ENCODE data around the gene IL1RAP.

GRCh38 chr3:190595807-190596206, 81.9 kb downstream of the IL1RAP start:
- TF ChIP-seq TBP (optimal IDR thresholded peaks at IDR 0.05; ENCODE audit: low read depth, low read length) (no peak), HSF4 (CRISPR knock-in tag; IDR thresholded peaks at IDR 0.05; ENCODE audit: borderline replicate concordance) (no peak), SMAD1 (IDR thresholded peaks at IDR 0.05; ENCODE audit: low read depth, low read length, partially characterized antibody) (no peak), POLR2A (conservative IDR thresholded peaks at IDR 0.05) (no peak), RBBP5 (IDR thresholded peaks at IDR 0.05; ENCODE audit: borderline replicate concordance, insufficient read depth, low read length, poor library complexity, severe bottlenecking) (no peak), SP1 (CRISPR knock-in tag; IDR thresholded peaks at IDR 0.05) (no peak), FOSL1 (tag; conservative IDR thresholded peaks at IDR 0.05) (no peak), CEBPB (tag; IDR thresholded peaks at IDR 0.05) (no peak), NR2F6 (CRISPR knock-in tag; IDR thresholded peaks at IDR 0.05) (no peak), HBP1 (CRISPR knock-in tag; IDR thresholded peaks at IDR 0.05) (no peak), MTA2 (IDR thresholded peaks at IDR 0.05; ENCODE audit: low read depth) (no peak), MECOM (CRISPR knock-in tag; IDR thresholded peaks at IDR 0.05) (no peak)
- TF ChIP-seq, protein P1, sequence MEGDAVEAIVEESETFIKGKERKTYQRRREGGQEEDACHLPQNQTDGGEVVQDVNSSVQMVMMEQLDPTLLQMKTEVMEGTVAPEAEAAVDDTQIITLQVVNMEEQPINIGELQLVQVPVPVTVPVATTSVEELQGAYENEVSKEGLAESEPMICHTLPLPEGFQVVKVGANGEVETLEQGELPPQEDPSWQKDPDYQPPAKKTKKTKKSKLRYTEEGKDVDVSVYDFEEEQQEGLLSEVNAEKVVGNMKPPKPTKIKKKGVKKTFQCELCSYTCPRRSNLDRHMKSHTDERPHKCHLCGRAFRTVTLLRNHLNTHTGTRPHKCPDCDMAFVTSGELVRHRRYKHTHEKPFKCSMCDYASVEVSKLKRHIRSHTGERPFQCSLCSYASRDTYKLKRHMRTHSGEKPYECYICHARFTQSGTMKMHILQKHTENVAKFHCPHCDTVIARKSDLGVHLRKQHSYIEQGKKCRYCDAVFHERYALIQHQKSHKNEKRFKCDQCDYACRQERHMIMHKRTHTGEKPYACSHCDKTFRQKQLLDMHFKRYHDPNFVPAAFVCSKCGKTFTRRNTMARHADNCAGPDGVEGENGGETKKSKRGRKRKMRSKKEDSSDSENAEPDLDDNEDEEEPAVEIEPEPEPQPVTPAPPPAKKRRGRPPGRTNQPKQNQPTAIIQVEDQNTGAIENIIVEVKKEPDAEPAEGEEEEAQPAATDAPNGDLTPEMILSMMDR (IDR thresholded peaks at IDR 0.05 in 2 of 3, conservative IDR thresholded peaks at IDR 0.05 in 1 of 3; ENCODE audit: insufficient read depth in 2 of 3, low read depth in 1 of 3, low read length in 3 of 3): no peak
